HL-60 (cell line): ENCODE data around the gene FMO4.

Experiments used
- DNase-seq, 2 experiments: peaks; one replicate each; pipeline ENCODE4 v3.0.0-alpha.2; 2010 to 2020; ENCODE audit warnings: low read depth in 1 of 2, low spot score in 1 of 2
- H3K27ac ChIP-seq: fragments of 250-450 bp; sonication (Bioruptor Pico); replicated peaks from 2 replicates; pipeline ENCODE4 v1.5.1; 2020; ENCODE audit warnings: mild to moderate bottlenecking, moderate library complexity
- H3K27me3 ChIP-seq: fragments of 250-450 bp; sonication (Bioruptor Pico); 2 replicates; pipeline ENCODE4 v1.5.1; 2021; ENCODE audit warnings: mild to moderate bottlenecking, moderate library complexity; ENCODE audit not compliant: insufficient read depth, poor library complexity, severe bottlenecking
- H3K4me3 ChIP-seq: replicated peaks from 2 replicates; pipeline ENCODE4 v1.5.1; 2011; ENCODE audit warnings: mild to moderate bottlenecking, control low read depth, low read length; ENCODE audit not compliant: insufficient read depth
- CTCF ChIP-seq: IDR thresholded peaks from one replicate; pipeline ENCODE4 v1.5.1; 2011; ENCODE audit warnings: low read length, control low read depth, inconsistent platforms; ENCODE audit not compliant: insufficient read depth
- GABPA ChIP-seq: IDR thresholded peaks from 2 replicates; pipeline ENCODE4 v1.6.1; 2012; ENCODE audit warnings: low read depth
- POLR2AphosphoS5 ChIP-seq: IDR thresholded peaks from 2 replicates; pipeline ENCODE4 v1.6.1; 2012; ENCODE audit warnings: low read depth
- REST ChIP-seq: IDR thresholded peaks from 2 replicates; pipeline ENCODE4 v1.6.1; 2012; ENCODE audit warnings: low read depth; ENCODE audit not compliant: insufficient replicate concordance
- SPI1 ChIP-seq: IDR thresholded peaks from 2 replicates; pipeline ENCODE4 v1.6.1; 2012; ENCODE audit warnings: low read depth, mild to moderate bottlenecking, borderline replicate concordance

The FMO4 gene

GRCh38 chr1:171350594-171350993 is 36.6 kb downstream of the FMO4 start:
- no peaks in the 10 kb centered on the region for H3K27me3 ChIP-seq
- DNase-seq, result no peak
- H3K4me3 ChIP-seq, result no peak overlapping the region
- H3K27ac ChIP-seq, result no peak overlapping the region
- TF ChIP-seq POLR2AphosphoS5 (no peak), CTCF (no peak), GABPA (no peak), SPI1 (no peak), REST (no peak)

- no peak for TF ChIP-seq SPI1
- Histone ChIP-seq H3K27ac (no peak overlapping the region), H3K27me3 (no peaks in the 10 kb centered on the region), H3K4me3 (no peak overlapping the region)
- DNase-seq, result no peak
Observed at GRCh38 chr1:171351961-171352360, 38.0 kb downstream of the FMO4 start.

- Histone ChIP-seq H3K4me3 (no peak overlapping the region), H3K27me3 (no peaks in the 10 kb centered on the region), H3K27ac (no peak overlapping the region)
- TF ChIP-seq POLR2AphosphoS5 (no peak), SPI1 (no peak), GABPA (no peak), CTCF (no peak), REST (no peak)
- no peak for DNase-seq
Observed at GRCh38 chr1:171352554-171352953, 38.6 kb downstream of the FMO4 start.

- no peaks in the 10 kb centered on the region for H3K27me3 ChIP-seq
- no peak overlapping the region for H3K27ac ChIP-seq
- TF ChIP-seq POLR2AphosphoS5, result no peak
- TF ChIP-seq GABPA, result no peak
- TF ChIP-seq REST, result no peak
- no peak for TF ChIP-seq SPI1
- TF ChIP-seq CTCF, result no peak
- H3K4me3 ChIP-seq, result no peak overlapping the region
- no peak for DNase-seq
Observed at GRCh38 chr1:171355727-171356126, 41.7 kb downstream of the FMO4 start.
